ENCODE data around the gene GDPD3. TPM values are rescaled to one million over a fixed set of nuclear protein-coding genes. Genes with fewer than 3 reads are reported as not detected.

GDPD3 gene
- total RNA-seq, 1 donor, result 0.31 TPM

DNA sequence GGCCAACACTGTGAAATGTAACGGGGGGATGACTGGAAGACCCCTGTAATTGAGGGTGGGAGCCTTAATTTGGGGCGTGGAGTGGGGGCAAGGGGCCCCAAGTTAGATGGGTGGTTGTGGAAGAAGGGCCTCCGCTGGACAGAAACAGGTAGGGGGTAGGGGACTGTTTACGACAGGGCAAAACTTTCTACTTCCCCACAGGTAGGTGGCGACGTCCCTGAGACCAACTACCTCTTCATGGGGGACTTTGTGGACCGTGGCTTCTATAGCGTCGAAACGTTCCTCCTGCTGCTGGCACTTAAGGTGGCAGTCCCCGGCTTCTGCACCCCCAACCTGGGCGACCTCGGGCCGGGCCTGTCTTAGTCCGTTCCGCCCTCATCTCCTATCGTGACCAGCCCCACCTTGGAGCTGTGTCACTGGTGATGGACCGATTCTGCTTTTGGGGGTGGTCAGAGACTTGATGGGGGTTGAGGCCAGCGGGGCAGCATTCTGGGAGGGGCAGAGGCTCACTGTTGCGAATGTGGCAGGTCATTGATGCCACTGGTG, 30.7 kb downstream of the GDPD3 start:
- no peaks in the 10 kb centered on the region for H3K27me3 ChIP-seq (ENCODE audit: insufficient read depth, low read length)
- no peak overlapping the region for H3K4me3 ChIP-seq (ENCODE audit: low read length)
- no peaks in the 10 kb centered on the region for H3K9me3 ChIP-seq (ENCODE audit: low read depth, low read length)
- peaks cover 25% of the 10 kb centered on the region for H3K4me1 ChIP-seq (ENCODE audit: insufficient read depth, low read length)

DNA sequence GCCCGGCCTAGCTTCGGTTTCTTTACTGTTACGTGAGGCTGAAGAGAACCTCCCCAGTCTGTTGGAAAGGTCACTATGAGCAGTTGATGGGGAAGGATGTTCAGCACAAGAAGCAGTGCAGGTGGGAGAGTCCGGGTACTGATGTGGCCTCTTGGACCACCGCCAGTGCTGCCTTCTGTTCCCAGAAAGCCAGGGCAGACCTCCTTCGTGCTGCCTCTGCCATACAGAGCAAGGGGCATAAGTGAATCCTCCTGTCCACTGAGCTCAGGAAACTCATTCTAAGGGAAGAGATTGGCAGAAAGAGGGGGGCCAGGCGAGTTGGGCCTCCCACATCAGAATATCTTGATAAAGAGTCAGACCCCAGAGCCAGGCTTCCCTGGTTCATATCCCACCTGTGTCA, 33.9 kb downstream of the GDPD3 start:
- Histone ChIP-seq H3K4me1 (ENCODE audit: insufficient read depth, low read length) (peaks cover 36% of the 10 kb centered on the region), H3K9me3 (ENCODE audit: low read depth, low read length) (no peaks in the 10 kb centered on the region), H3K4me3 (ENCODE audit: low read length) (no peak overlapping the region), H3K27me3 (ENCODE audit: insufficient read depth, low read length) (no peaks in the 10 kb centered on the region)

DNA sequence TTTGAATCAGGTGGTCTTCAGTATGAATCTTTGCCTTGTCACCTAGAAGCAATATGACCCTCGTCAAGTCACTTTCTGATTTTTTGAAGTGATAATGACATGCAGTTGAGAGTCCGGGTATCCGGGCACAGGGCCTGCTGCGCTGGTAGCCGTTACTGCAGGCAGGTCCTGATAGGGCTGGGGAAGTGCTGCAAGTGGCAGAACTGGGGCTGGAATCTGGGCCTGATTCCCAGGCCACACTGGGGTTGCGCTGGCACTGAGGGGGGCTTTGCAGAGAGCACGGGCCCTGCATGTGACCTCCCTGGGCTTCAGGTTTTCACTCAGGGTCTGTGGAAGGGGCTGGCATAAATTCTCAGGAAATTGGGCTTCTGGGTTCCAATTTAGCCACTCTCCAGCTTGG, 34.6 kb downstream of the GDPD3 start:
- Histone ChIP-seq H3K4me3 (ENCODE audit: low read length) (no peak overlapping the region), H3K4me1 (ENCODE audit: insufficient read depth, low read length) (peaks cover 36% of the 10 kb centered on the region), H3K27me3 (ENCODE audit: insufficient read depth, low read length) (no peaks in the 10 kb centered on the region)

DNA sequence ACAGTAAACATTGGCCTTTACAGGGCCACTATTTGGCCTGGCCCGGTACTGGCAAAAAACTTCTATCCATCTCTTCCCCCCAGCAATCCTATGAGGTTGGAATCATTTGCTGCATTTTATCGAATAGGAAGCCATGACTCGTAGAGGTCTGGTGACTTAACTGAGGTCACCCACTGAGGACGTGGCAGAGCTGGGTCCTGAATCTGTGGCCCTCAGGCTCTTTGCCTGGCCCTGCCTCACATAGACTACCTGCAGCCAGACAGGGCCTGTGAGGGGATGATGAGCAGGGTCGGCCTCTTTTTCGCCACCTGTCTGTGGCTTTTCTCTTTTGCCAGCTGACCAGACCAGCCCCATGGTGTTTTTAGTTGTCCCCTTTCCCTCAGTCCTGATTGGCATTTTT, 35.7 kb downstream of the GDPD3 start:
- Histone ChIP-seq H3K4me3 (ENCODE audit: low read length) (no peak overlapping the region), H3K27me3 (ENCODE audit: insufficient read depth, low read length) (no peaks in the 10 kb centered on the region), H3K4me1 (ENCODE audit: insufficient read depth, low read length) (peaks cover 36% of the 10 kb centered on the region), H3K9me3 (ENCODE audit: low read depth, low read length) (no peaks in the 10 kb centered on the region)

More for the DNA sequence above, 34.6 kb downstream of the GDPD3 start:
- H3K9me3 ChIP-seq (ENCODE audit: low read depth, low read length), result no peaks in the 10 kb centered on the region

- Histone ChIP-seq H3K4me1 (ENCODE audit: insufficient read depth, low read length) (peaks cover 36% of the 10 kb centered on the region), H3K4me3 (ENCODE audit: low read length) (peak overlapping the region; percentile 85), H3K9me3 (ENCODE audit: low read depth, low read length) (no peaks in the 10 kb centered on the region), H3K27me3 (ENCODE audit: insufficient read depth, low read length) (no peaks in the 10 kb centered on the region)
Observed at GRCh38 chr16:30076276-30076791, 37.0 kb downstream of the GDPD3 start.

DNA sequence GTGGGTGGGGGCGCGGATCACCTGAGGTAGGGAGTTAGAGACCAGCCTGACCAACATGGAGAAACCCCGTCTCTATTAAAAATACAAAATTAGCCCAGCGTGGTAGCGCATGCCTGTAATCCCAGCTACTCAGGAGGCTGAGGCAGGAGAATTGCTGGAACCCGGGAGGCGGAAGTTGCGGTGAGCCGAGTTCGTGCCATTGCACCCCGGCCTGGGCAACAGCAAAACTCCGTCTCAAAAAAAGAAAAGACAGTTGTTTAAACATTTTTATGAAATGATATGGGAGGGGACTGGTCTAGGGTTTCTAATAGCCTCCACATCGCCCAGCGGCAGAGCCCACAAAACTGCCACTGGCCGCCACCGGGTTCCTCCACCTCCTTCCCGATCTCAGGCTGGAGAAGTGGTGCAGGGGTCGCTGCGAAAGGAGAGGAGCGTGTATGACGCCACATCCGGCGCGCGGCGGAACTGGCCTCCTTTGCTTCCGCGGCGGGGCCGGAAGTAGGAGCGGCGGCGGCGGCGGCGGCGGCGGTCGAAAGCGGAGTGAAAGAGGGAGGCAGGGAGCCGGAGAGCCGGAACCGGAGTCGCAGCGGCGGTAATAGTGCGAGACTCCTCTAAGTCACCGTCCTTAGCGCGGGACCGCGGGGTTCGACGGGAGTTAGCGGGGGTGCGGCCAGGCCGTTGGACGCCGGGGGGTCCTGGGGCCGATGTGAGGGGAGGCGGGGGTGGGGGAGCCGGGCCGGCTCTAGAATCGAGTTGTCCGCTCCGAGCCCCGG, 37.6 kb downstream of the GDPD3 start, which contains the start of gene PPP4C:
Gene PPP4C, plus strand, starts transcription at position 492 of the 773 bp plus-strand sequence. CDS start 384 bp downstream, outside the sequence.
- peaks cover 36% of the 10 kb centered on the region for H3K4me1 ChIP-seq (ENCODE audit: insufficient read depth, low read length)
- no peaks in the 10 kb centered on the region for H3K27me3 ChIP-seq (ENCODE audit: insufficient read depth, low read length)
- H3K4me3 ChIP-seq (ENCODE audit: low read length), result peak within 1 kb of the TSS; percentile 85
- H3K9me3 ChIP-seq (ENCODE audit: low read depth, low read length), result no peaks in the 10 kb centered on the region

DNA sequence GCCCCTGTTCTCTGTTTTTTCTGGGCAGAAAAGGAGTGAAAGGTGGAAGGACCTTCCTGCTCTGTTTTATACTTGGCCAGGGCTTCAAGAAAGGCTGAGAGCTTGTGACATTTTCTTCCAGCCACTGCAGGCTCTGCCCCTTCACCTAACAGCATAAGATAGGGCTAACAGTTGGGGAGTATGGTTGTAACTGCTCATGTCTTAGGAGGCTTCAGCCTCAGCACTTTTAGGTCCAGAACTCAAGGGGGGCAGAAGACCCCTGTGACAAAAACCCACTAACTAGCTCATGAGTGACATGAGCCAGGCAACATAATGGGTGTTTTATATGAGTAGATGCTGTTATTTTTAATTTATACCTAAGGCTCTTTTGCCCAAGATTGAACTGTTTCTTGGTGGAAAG, 42.8 kb downstream of the GDPD3 start:
- H3K9me3 ChIP-seq (ENCODE audit: low read depth, low read length), result no peaks in the 10 kb centered on the region

DNA sequence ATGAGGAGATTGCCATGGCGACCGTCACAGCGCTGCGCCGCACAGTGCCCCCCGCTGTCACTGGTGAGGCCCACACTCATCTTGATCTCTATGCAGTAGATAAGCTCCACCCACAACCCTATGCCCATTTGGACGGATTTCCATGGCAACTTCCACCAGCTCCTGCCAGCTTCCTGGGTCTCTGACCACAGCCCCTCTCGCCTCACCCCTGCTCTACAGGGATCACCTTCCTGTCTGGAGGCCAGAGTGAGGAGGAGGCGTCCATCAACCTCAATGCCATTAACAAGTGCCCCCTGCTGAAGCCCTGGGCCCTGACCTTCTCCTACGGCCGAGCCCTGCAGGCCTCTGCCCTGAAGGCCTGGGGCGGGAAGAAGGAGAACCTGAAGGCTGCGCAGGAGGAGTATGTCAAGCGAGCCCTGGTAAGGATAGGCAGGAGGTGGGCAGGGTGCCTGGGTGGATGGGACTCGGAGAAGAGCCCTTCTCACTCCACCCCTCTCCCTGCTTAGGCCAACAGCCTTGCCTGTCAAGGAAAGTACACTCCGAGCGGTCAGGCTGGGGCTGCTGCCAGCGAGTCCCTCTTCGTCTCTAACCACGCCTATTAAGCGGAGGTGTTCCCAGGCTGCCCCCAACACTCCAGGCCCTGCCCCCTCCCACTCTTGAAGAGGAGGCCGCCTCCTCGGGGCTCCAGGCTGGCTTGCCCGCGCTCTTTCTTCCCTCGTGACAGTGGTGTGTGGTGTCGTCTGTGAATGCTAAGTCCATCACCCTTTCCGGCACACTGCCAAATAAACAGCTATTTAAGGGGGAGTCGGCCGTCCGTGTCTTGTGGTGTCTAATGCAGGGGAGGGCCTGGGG, 43.5 kb downstream of the GDPD3 start:
- Histone ChIP-seq H3K4me1 (ENCODE audit: insufficient read depth, low read length) (peaks cover 42% of the 10 kb centered on the region), H3K9me3 (ENCODE audit: low read depth, low read length) (no peaks in the 10 kb centered on the region), H3K27me3 (ENCODE audit: insufficient read depth, low read length) (no peaks in the 10 kb centered on the region), H3K4me3 (ENCODE audit: low read length) (no peak overlapping the region)

More for the DNA sequence above, 42.8 kb downstream of the GDPD3 start:
- Histone ChIP-seq H3K27me3 (ENCODE audit: insufficient read depth, low read length) (no peaks in the 10 kb centered on the region), H3K4me3 (ENCODE audit: low read length) (no peak overlapping the region), H3K4me1 (ENCODE audit: insufficient read depth, low read length) (peaks cover 48% of the 10 kb centered on the region)

GRCh38 chr16:30068750-30069610, 44.4 kb downstream of the GDPD3 start:
- Histone ChIP-seq H3K9me3 (ENCODE audit: low read depth, low read length) (no peaks in the 10 kb centered on the region), H3K4me1 (ENCODE audit: insufficient read depth, low read length) (peaks cover 41% of the 10 kb centered on the region), H3K27me3 (ENCODE audit: insufficient read depth, low read length) (no peaks in the 10 kb centered on the region), H3K4me3 (ENCODE audit: low read length) (no peak overlapping the region)

DNA sequence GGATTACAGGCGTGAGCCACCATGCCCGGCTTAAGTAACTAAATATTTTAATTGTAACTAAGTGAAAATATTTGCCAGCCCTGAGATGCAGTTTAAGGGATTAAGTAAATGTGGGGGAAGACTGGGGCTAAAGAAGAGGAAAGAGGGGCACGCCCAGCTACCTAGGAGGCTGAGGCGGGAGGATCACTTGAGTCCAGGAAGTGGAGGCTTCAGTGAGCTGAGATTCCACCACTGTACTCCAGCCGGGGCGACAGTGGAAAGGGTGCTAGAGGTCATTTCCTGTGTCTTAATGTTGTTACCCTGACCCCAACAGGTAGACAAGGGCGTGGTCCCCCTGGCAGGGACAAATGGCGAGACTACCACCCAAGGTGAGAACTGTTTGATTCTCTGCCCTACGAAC, 45.0 kb downstream of the GDPD3 start:
- Histone ChIP-seq H3K4me1 (ENCODE audit: insufficient read depth, low read length) (peaks cover 47% of the 10 kb centered on the region), H3K27me3 (ENCODE audit: insufficient read depth, low read length) (no peaks in the 10 kb centered on the region)

DNA sequence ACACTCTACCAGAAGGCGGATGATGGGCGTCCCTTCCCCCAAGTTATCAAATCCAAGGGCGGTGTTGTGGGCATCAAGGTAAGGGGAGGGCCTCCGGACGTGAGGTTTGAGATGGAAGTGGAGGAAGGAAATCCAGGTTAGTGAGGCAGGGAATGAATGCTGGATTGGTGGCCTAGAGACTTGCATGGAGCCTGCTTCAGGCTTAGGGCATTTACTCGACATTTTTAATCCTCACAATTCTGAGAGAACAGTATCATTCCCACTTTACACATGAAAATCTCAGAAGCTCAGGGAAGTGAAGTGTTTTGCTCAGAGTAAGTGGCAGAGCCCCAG, 45.8 kb downstream of the GDPD3 start:
- Histone ChIP-seq H3K27me3 (ENCODE audit: insufficient read depth, low read length) (no peaks in the 10 kb centered on the region), H3K4me3 (ENCODE audit: low read length) (no peak overlapping the region), H3K9me3 (ENCODE audit: low read depth, low read length) (no peaks in the 10 kb centered on the region), H3K4me1 (ENCODE audit: insufficient read depth, low read length) (peaks cover 52% of the 10 kb centered on the region)

More for the DNA sequence above, 45.0 kb downstream of the GDPD3 start:
- H3K9me3 ChIP-seq (ENCODE audit: low read depth, low read length), result no peaks in the 10 kb centered on the region
- H3K4me3 ChIP-seq (ENCODE audit: low read length), result no peak overlapping the region

DNA sequence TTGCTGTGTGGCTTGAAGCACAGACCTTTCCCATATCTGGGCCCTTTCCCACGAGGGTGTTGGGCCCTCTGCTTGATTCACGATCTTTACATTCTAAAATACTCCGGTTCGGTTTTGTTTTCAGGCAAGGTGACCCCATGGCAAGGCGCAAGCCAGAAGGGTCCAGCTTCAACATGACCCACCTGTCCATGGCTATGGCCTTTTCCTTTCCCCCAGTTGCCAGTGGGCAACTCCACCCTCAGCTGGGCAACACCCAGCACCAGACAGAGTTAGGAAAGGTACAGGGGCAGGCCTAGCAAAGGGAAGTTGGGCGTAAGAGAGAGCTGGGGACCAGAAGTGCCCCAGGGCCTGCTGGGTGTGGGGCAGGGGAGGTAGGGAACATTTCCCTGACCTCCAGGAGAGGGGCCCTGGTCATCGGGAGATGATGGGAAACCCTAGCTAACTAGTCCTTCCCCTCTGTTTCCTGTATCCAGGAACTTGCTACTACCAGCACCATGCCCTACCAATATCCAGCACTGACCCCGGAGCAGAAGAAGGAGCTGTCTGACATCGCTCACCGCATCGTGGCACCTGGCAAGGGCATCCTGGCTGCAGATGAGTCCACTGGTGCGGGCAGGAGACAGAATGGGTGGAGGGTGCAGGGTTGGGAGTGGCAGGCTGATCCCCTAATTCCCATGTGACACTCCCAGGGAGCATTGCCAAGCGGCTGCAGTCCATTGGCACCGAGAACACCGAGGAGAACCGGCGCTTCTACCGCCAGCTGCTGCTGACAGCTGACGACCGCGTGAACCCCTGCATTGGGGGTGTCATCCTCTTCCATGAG, 46.4 kb downstream of the GDPD3 start:
- Histone ChIP-seq H3K9me3 (ENCODE audit: low read depth, low read length) (no peaks in the 10 kb centered on the region), H3K4me3 (ENCODE audit: low read length) (peak overlapping the region; percentile 87), H3K4me1 (ENCODE audit: insufficient read depth, low read length) (peaks cover 52% of the 10 kb centered on the region)

GRCh38 chr16:30065943-30066760, 47.2 kb downstream of the GDPD3 start:
- no peaks in the 10 kb centered on the region for H3K27me3 ChIP-seq (ENCODE audit: insufficient read depth, low read length)
- peak overlapping the region; percentile 87 for H3K4me3 ChIP-seq (ENCODE audit: low read length)

More for the DNA sequence above, 46.4 kb downstream of the GDPD3 start:
- H3K27me3 ChIP-seq (ENCODE audit: insufficient read depth, low read length), result no peaks in the 10 kb centered on the region

More at GRCh38 chr16:30065943-30066760, 47.2 kb downstream of the GDPD3 start:
- H3K9me3 ChIP-seq (ENCODE audit: low read depth, low read length), result no peaks in the 10 kb centered on the region
- H3K4me1 ChIP-seq (ENCODE audit: insufficient read depth, low read length), result peaks cover 52% of the 10 kb centered on the region

Measured in mononuclear cell (primary cell).